ENCODE measurements around the gene RASA4B. TPM values are rescaled to one million over a fixed set of nuclear protein-coding genes. Genes with fewer than 3 reads are reported as not detected.
"Not testable (repeated sequence)": the region's sequence is repeated elsewhere in the genome, so short reads cannot be mapped to it uniquely, and the experiment has no call there.

The RASA4B gene
- polyA plus RNA-seq, 1 donor: 20.7 TPM

GRCh38 chr7:102511860-102512522 is 5.6 kb downstream of the RASA4B start:
- not testable (repeated sequence) for DNase-seq (ENCODE audit: low read depth)

DNA sequence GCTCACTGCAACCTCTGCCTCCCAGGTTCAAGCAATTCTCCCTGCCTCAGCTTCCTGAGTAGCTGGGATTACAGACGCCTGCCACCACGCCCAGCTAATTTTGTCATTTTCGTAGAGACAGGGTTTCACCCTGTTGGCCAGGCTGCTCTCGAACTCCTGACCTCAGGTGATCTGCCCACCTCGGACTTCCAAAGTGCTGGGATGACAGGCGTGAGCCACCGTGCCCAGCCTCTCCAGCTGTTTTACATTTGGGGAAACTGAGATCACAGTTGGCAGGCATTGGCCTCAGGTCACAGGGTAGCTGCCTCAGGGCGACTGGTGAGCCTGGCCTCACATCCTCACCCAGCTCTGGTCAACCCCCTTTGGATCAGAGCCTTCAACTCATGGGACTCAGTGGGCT is 7.0 kb downstream of the RASA4B start:
- DNase-seq (ENCODE audit: low read depth): not testable (repeated sequence)

- not testable (repeated sequence) for DNase-seq (ENCODE audit: low read depth)
Measured at GRCh38 chr7:102507410-102508088, 10.0 kb downstream of the RASA4B start.

DNA sequence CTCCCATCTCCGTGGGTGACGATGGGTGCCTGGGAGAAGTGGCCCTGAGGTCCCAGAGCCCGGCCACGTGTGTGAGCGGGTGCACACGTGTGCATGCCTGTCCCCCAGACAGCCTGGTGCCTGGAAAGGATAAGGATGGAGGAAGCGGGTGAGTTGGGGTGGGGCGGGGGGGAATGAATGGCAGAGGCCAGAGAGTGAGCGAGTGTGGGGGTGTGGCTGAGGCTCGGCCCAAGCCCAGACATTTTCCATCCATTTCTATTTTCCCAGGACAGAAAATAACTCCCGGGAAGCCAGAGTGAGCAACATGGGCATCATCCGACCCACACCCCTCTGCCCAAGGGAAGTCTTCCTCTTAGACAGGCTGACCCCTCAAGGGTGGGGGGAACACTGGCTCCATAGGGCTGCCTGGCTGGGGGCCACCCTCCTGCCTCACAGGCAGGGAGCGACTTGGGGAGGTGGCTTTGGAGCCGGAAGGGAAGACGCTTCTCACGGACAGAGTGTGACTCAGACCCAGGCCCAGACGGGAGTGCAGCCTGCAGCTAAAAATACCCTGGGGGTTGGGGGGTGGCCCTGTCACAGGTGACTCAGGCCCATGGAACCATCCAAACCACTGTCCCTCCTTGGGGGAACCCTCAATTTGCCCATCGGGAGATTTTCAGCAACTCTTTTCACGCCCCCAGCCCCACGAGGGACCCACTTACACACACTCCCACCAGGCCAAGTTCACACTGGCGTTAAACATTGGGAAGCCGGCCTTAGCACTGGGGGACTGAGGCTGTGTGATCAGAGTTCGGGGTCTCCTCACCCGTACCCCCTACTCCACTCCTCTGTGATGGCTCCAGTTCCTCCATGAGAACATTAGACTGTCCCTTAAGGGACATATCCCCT is 12.0 kb downstream of the RASA4B start:
- not testable (repeated sequence) for DNase-seq (ENCODE audit: low read depth)

- DNase-seq (ENCODE audit: low read depth): not testable (repeated sequence)
Measured at GRCh38 chr7:102503141-102503540, 14.4 kb downstream of the RASA4B start.

DNA sequence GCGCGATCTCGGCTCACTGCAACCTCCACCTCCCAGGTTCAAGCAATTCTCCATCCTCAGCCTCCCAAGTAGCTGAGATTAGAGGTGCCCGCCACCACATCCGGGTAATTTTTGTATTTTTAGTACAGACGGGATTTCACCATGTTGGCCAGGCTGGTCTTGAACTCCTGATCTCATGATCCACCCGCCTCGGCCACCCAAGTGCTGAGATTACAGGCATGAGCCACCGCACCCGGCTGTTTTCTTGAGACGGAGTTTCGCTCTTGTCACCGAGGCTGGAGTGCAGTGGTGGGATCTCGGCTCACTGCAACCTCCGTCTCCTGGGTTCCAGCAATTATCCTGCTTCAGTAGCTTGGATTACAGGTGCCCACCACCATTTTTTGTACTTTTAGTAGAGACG is 19.3 kb downstream of the RASA4B start:
- not testable (repeated sequence) for DNase-seq (ENCODE audit: low read depth)

DNA sequence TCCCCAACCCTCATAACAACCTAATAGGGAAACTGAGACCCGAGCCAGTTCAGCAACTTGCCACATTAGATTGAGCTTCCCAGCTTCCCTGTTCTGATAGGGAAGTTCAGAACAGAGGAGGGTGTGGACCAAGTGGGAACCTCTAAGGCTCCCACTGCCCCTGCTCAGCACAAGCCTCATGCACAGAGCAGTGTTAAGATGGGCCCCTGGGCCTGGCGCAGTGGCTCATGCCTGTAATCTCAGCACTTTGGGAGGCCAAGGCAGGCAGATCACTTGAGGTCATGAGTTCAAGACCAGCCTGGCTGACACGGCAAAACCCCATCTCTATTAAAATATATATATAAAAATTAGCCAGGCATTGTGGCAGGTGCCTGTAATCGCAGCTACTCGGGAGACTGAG is 20.3 kb downstream of the RASA4B start:
- DNase-seq (ENCODE audit: low read depth): not testable (repeated sequence)

DNA sequence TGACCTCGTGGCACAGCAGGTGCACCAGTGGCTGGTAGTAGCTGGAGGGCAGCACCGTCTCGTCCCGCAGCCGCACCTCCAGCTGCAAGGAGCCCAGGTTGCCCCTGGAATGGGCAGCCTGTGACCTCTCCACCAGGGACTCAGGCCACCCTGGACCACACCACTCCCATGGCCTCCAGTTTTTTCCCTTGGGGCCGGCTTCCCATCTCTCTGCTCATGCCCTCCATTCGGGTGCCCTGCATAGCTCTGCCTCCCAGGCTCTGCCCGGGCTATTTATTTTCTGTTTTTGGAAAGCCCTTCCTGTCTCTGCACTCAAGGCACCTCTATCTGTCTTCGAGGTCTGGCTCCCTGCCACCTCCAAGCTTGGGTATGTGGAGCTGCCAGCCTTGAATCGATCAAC is 20.7 kb downstream of the RASA4B start:
- DNase-seq (ENCODE audit: low read depth): not testable (repeated sequence)

GRCh38 chr7:102494473-102495149 is 23.0 kb downstream of the RASA4B start:
- not testable (repeated sequence) for DNase-seq (ENCODE audit: low read depth)

DNA sequence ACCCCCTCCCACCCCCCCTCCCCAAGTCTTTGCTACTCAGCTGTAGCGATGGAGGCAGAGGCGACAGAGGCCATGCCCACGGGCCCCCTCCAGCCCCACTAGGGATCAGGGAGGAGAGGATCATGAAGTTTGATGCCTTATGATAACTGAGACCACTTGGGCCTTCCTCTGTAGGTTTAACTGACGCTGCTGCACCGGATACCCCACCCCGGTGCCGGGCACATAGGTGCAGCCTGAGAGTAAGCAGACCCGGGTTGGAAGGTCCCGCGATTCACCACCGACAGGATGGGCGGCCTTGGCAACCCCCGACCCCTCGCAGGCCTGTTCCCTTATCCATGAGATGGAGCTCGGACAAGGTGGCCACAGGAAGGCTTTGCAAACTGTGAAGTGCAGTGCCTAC is 23.6 kb downstream of the RASA4B start:
- DNase-seq (ENCODE audit: low read depth): not testable (repeated sequence)

- not testable (repeated sequence) for DNase-seq (ENCODE audit: low read depth)
Measured at GRCh38 chr7:102493220-102493935, 24.2 kb downstream of the RASA4B start.

- not testable (repeated sequence) for DNase-seq (ENCODE audit: low read depth)
Measured at GRCh38 chr7:102490529-102491075, 27.0 kb downstream of the RASA4B start.

GRCh38 chr7:102484317-102484716 is 33.3 kb downstream of the RASA4B start:
- not testable (repeated sequence) for DNase-seq (ENCODE audit: low read depth)

DNA sequence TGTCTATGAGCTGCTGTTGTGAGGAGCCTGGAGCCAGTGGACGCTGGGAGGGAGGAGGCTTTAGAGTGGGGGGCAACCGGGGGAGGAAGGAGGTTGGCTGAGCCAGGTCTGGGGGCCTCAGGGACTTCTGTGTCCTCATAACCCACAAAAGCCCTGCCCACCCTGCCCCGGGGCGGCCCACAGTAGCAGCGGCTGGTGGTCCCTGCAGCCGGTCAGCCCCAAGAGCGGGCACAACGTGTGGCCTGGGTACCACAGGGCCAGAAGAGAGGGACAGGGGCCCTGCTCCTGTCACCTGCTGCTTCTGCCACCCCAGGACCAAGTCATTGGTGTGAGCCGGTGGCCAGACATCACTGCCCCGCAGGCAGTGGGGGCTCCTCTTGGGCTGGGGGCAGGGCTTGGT is 35.6 kb downstream of the RASA4B start:
- not testable (repeated sequence) for DNase-seq (ENCODE audit: low read depth)

DNA sequence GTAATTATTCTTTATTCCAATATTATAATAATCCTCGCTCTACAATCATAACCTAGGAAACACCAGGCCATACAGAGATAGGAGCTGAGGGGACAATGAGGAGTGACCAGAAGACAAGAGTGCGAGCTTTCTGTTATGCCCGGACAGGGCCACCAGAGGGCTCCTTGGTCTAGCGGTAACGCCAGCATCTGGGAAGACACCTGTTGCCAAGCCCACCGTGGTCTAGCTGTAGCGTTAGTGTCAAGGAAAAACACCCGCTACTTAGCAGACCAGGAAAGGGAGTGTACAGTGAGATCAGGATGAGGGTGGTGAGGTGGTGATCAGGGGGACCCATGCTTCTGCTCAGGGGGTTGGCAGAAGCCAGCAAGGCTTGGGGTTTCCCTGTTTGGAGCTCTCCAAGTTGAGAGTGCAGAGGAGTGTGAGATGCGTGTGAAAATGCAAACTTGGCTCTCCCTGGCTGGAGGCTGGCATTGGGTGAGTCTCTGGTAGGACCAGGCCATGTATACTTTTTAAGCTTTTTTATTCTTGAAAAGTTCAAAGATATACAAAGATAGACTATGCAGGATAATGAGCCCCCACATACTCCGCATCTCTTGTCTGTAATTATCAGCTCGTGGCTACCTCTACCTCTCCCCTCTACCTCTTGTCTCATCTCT is 37.5 kb downstream of the RASA4B start:
- DNase-seq (ENCODE audit: low read depth): not testable (repeated sequence)

GRCh38 chr7:102479209-102479584 is 38.4 kb downstream of the RASA4B start:
- not testable (repeated sequence) for DNase-seq (ENCODE audit: low read depth)

DNA sequence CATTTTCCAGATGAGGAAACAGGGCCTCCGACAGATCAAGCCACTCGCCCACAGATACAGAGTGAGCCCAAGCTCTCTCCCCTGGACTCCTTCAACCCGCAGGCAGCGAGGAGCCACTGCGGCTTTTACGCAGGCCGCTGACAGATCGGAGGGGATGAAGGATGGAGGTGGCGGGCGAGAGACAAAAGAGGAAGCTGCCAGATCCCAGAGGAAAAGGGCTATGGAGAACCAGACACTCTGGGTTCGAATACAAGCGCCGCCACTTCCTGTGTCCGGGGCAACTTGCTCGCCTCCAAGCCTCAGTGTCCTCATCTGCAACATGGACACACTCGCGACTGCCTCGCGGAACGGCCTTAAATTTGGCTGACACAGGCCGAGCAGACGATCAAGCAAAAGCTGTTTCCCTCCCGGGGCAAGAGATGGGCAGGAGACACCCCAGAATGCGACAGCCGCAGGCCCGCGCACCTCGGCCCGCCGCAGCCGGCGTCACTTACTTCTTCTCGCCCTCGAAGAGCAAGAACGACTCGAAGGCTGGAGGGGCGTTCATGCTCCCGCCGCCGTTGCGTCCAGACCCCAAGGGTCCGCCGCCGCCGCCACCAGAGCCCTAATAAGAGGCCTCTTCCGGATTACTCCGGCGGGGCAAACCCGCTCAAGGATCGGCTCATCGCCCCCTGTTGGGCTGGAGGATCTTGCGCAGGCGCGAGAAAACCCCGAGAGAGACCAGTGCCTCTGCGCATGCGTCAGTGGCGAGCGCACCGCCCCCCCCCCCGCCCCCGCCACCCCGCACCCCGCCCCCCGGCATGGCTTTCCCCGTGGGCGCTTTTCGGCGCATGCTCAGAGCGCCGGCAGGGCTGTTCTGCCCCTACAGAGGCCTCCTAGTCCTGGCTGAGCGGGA is 39.0 kb downstream of the RASA4B start, which contains the start of gene POLR2J:
Gene POLR2J (minus strand): TSS at position 609 of the 895 bp plus-strand sequence. CDS start 62 bp downstream, at position 547.
- not testable (repeated sequence) for DNase-seq (ENCODE audit: low read depth)

- DNase-seq (ENCODE audit: low read depth): not testable (repeated sequence)
Measured at GRCh38 chr7:102474736-102475435, 42.7 kb downstream of the RASA4B start.

Data from forelimb muscle (tissue), 1 donor.